ENCODE results near the gene SLC36A1.
"Not testable (repeated sequence)": the region's sequence is repeated elsewhere in the genome, so short reads cannot be mapped to it uniquely, and the experiment has no call there.

Gene SLC36A1

DNA sequence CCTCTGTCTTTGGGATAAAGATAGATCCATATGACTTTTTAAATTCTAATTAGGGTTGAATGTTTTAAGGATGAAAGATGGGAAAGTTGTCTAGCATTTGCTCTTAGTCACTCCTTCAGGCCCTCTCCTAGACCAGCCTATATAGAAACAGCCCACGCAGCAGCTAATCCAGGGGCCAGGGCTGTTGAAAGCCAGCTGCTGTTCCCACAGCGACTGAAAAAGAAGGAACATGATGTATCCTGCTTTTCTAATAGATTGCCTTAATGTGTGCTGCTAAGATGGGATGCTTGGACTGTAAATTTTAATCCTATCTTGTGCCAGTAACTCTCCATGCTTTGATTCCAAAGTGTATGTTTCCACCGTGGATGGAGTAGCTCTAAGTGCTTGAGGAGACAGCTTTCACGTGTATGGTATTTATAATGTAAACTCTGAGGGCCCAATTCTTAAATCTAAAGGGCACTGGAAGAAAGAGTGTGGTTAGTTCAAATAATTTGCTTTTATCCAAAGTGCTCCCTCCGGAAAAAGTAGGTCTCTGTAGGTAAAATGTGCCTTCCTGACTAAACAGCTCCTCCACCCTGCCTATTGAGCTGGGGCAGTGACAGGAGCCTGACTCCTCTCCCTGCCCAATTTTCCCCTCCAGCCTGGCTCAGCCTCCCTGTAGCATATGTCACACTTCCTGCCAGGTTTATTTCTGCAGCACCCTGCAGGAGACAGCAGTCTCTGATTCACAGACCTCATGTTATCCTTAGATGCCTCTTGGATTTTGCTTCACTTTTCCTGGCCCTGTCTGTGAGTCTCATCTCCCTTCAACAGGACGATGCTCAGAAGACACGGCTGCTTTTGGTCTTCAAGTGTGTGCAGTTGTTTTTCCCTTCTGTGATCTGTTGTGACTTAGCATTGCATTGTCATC lies 33.2 kb downstream of the SLC36A1 start:
- in situ Hi-C loops (cut with HindIII; ENCODE audit: low sequenced_read_pairs): no loop called here

DNA sequence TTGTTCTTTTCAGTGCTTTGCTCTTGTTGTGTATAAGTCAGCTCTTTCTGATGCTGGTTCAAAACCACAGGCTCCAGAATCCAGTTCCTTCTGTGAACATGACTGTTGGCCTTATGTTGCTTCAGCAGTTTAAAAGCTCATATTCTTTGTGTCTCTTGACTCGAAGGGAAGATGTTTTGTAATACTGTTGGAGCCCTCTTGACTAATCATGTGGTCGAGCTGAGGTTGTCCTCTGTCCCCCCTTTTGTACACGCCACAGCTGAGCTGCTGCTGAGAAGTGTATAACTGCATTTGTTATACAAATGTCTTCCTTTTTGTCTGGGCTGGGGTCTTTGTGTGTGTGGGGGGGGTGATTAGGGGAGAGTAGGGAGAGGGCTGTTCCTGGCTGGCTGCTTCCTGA lies 35.8 kb downstream of the SLC36A1 start:
- in situ Hi-C loops (cut with HindIII; ENCODE audit: low sequenced_read_pairs): no loop called here

DNA sequence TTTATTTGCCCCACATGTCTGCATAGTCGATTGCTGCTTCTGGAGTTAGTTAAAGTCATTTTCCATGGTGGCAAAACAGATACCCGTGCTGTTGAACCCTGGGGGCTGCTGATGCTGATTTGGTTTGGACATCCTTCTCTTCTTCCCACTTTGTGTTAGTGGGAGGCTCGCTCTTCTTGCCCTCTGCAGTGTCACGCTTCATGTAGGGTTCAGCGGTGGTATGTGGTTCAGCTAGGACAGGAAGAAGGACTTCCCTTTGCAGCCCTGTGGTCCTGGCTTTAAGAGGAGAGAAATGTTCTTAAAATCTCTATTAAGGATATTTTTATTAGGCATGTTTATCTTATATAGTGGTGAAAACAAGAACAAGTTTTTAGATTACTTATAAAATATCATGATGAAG lies 36.2 kb downstream of the SLC36A1 start:
- in situ Hi-C loops (cut with HindIII; ENCODE audit: low sequenced_read_pairs): no loop called here

DNA sequence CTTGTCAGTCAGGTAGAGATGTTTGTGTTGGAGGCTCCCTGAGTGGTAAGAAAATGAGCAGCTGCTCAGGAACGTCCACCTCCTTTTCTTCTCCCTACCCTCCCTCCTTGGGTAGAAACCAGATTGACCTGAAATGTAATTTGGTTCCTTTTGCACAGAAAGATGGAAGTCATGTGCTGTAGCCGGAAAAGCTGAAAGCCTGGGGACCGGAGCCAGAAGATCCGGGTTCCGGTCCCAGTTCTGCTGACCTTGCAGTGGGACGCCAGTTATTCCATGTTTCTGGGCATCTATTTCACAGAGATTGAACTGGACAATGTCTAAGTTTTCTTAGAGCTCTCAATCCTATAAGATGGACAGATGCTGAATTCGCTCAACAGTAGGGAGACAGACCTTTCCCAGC lies 40.1 kb downstream of the SLC36A1 start:
- in situ Hi-C loops (cut with HindIII; ENCODE audit: low sequenced_read_pairs): no loop called here

DNA sequence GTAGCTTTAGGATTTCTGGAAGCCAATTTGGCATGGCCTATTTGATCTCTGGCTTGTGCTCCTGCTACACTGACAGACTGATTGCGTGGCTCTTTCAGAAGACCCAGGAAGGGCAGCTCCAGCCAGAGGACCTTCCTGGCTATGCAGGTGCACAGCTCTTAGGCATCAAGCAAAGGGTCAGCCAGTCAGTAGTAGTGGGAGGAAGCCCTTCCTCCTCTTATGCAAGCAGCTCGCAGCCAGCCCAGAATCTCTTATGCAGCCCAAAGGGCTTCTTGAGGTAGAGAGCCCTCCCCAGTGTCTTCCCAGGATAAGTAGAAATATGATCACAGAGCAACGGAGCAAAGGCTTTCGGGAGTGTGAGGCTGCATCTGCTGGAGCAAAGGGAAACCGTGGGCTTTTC lies 43.2 kb downstream of the SLC36A1 start:
- in situ Hi-C loops (cut with HindIII; ENCODE audit: low sequenced_read_pairs): no loop called here

DNA sequence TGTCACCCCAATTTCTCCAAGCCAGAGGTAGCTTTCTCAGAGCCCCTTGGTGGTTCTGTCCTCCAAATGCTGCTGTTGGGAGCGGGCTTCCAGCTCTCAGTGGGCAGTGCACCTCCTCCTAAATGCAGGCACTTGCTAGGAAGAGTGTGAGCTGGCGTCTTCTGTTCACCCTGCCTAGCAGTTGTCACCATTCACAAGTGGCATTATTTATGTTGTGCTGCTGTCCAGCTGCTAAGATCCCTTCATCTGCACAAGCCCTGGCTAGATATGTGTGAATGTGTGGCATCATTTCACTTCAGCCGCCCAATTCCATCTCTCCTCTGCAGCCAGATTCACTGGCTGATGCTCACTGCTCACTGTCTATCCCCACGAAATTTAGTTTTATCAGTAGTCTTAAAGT lies 43.7 kb downstream of the SLC36A1 start:
- in situ Hi-C loops (cut with HindIII; ENCODE audit: low sequenced_read_pairs): no loop called here

DNA sequence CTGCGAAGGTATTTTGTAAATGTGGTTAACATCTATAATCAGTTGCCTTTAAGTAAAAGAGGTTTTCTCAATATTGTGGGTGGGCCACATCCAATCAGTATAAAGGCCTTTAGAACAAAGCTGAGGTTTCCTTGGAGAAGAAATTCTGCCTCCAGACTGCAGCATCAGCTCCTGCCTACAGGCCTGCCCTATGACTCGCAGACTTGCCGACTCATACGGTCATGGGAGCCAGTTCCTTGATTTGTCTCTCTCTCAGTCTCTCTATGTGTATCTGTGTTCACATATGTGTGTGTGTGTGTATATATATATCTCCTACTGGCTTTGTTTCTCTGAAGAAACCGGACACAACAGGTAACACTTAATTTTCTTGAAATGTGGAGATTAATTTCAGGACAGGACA lies 45.3 kb downstream of the SLC36A1 start:
- in situ Hi-C loops (cut with HindIII; ENCODE audit: low sequenced_read_pairs): no loop called here

DNA sequence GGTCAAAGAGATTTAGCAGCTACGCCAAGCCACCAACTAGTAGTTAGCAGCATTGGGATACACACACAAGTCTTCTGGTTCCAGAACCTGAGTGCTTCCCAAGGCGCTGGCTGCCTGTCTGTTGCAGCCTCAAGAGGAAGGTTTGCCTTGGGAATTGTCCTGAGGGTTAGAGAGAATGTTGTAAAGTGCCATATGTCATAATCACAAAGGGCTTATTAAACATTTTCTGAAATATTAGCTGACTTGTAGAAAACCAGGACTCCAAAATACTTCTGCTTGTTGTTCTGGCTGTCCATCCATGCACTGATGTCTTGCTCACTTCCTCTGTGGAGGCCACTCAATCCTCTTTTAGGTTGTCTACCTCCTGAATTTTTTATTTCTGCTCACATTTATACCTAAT lies 46.3 kb downstream of the SLC36A1 start:
- in situ Hi-C loops (cut with HindIII; ENCODE audit: low sequenced_read_pairs): no loop called here

DNA sequence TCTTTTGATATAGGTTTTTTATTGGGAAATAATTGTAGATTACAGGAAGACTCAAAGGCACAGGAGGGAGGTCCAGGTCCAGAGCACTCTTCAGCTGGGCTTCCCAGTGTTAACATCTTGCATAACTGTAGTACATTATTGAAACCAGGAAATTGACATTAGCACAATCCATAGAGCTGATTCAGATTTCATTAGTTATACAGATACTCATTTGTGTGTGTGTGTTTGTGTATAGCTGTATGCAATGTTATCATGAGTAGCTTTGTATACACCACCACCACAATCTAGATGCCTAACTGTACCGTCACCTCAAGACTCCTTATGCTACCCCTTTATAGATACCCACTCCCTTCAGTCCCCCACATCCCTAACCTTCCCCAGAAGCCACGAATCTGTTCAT lies 47.9 kb downstream of the SLC36A1 start:
- in situ Hi-C loops (cut with HindIII; ENCODE audit: low sequenced_read_pairs): no loop called here

DNA sequence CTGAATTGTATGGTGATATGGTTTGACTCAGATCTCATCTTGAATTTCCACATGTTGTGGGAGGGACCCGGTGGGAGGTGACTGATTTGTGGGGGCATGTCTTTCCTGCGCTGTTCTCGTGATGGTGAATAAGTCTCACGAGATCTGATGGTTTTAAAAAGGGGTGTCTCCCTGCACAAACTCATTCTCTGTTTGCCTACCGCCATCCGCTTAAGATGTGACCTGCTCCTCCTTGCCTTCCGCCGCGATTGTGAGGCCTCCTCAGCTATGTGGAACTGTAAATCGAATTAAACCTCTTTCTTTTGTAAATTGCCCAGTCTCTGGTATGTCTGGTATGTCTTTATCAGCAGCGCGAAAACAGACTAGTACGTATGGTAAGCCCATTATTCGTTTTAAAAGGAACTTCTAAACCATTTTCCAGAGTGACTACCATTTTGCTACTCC lies 48.7 kb downstream of the SLC36A1 start:
- in situ Hi-C loops (cut with HindIII; ENCODE audit: low sequenced_read_pairs): no loop called here

DNA sequence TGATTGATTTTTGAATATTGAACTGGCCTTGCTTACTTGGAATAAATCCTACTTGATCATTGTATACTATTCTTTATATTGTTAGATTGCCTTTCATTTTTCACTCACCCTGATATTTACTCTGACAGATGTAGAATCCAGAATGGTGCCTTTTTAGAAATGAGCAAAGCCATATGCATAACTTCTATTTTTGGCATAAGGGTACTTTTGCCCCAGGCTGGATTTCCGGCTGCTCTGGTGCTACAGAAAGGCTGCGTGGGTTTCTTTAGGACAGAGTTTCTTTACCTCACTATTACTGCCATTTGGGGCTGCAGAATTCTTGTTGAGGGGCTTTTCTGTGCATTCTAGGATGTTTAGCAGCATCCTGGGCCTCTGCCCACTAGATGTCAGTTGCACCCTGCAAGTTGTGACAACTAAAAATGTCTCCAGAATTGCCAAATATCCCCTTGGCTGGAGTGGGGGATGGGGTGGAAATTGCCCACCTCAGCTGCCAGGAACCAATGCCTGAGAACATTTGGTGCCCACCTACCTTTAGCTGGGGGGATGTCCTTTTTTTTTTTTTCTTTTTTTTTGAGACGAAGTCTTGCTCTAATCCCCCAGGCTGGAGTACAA lies 50.1 kb downstream of the SLC36A1 start:
- in situ Hi-C loops (cut with HindIII; ENCODE audit: low sequenced_read_pairs): no loop called here

DNA sequence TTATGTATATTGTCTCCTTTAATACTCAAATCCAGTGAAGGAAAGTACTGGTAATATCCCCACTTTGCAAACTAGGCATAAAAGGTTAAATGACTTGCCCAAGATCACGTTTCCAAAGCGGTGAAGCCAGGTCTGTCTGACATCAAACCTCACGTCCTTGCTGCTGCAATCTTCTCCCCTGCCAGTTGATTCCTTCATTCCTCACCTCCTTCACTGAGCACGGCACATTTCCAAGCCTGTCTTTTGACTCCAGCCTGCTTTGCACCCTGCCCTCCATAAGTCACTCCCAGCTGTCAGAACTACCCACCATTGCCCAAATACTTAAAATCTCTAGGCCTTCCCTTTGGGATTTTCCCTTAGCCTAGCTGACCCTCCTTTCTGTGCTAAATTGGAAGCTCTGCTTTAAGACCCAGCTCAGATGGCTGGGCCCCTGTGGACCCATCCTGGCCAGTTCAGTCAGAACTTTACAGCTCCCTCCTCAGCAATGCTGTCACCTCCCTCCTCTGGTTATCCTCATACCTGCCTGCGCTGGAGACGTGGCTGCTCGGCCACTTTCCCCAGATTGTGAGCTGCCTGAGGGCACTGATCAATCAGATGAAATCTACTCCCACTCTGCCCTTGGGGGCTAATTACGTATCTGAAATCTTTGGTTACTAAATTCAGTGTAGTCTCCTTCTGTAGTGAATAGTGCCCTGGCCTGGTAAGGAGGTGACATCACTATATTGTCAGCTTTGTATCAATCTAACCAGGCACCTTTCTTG lies 51.2 kb downstream of the SLC36A1 start:
- in situ Hi-C loops (cut with HindIII; ENCODE audit: low sequenced_read_pairs): no loop called here

DNA sequence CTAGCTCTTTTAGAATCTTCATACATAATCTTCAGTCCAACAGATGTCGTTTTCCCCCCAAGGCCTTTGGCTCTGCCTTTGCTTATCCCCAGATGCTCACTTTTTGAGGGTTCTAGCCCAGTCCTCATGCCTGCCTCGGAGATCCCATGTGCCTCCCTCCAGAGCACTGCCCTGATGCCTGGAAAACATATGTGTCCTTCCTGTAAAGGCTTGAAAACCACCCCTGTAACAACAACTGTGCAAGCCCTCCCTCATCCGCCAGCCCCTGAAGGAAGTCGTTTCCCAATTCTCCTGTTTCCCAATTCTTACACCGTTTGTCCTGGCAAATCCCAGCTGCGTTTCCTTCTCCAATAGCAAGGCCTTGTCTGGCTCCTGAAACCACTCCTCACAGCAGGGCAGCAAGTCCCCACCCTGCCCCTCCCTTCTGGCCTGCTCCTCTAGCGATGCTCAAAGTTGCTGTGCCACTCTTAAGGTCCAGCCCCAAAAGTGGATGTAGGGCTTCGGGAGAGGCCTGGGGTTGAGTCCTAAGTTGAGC lies 52.2 kb downstream of the SLC36A1 start:
- in situ Hi-C loops (cut with HindIII; ENCODE audit: low sequenced_read_pairs): no loop called here

DNA sequence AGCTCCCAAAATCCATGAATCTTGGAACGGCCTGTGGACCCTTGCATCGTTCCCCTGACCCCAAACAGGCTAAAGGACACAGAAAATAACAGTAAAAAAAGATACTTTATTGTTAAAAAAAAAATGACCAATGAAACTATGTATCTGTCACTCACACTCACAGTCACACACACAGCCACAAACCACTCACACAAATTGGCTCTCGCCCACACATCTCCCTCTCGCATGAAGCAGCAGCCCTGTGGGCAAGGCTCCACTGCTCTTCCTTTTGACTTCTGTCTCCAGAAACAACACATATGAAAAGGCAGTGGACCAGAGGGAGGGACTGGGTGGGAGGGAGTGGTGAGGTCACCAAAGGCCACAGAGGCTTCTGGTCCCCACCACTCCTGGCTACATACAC lies 56.6 kb downstream of the SLC36A1 start:
- in situ Hi-C loops (cut with HindIII; ENCODE audit: low sequenced_read_pairs): no loop called here

DNA sequence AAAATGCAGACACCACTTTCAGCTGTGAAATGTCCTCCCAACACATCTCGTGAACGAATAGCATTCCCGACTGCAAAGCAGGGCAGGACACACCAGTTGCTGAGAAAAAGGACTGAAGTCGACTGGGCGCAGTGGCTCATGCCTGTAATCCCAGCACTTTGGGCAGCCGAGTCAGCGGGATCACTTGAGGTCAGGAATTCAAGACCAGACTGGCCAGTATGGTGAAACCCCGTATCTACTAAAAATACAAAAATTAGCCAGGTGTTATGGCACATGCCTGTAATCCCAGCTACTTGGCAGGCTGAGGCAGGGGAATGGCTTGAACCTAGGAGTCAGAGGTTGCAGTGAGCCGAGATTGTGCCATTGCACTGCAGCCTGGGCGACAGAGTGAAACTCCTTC lies 60.9 kb downstream of the SLC36A1 start:
- in situ Hi-C loops (cut with HindIII; ENCODE audit: low sequenced_read_pairs): not testable (repeated sequence)

DNA sequence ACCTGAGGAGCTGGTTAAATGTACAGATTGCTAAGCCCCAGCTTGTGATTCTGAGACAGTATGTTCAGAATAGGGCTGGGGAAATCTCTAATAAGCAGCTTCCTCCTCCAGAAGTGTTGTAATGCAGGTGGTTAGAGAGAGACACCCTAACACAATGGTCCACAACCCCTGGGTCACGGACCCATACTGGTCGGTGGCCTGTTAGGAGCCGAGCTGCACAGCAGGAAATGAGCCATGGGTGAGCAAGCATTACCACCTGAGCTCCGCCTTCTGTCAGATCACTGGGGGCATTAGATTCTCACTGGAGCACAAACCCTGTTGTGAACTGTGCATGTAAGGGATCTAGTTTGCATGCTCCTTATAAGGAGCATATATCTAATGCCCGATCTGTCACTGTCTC lies 61.8 kb downstream of the SLC36A1 start:
- in situ Hi-C loops (cut with HindIII; ENCODE audit: low sequenced_read_pairs): no loop called here

DNA sequence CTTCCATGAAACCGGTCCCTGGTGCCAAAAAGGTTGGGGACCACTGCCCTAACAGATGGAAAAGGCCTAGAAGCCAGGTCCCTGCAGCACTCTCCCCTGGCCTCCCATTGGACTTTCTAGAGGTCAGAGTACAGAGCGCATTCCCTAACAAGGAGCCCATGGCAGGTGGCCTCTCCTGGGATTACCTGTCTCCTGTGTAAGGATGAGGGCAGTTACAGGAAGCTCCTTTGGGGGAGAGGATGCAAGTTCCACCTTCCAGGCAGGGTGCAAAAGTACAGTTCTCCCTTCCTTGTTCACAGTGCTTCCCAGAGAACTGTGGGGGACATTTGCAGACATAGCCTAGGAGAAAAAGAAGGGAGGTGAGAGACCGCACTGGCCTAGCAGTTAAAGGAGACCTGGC lies 62.4 kb downstream of the SLC36A1 start:
- in situ Hi-C loops (cut with HindIII; ENCODE audit: low sequenced_read_pairs): no loop called here

DNA sequence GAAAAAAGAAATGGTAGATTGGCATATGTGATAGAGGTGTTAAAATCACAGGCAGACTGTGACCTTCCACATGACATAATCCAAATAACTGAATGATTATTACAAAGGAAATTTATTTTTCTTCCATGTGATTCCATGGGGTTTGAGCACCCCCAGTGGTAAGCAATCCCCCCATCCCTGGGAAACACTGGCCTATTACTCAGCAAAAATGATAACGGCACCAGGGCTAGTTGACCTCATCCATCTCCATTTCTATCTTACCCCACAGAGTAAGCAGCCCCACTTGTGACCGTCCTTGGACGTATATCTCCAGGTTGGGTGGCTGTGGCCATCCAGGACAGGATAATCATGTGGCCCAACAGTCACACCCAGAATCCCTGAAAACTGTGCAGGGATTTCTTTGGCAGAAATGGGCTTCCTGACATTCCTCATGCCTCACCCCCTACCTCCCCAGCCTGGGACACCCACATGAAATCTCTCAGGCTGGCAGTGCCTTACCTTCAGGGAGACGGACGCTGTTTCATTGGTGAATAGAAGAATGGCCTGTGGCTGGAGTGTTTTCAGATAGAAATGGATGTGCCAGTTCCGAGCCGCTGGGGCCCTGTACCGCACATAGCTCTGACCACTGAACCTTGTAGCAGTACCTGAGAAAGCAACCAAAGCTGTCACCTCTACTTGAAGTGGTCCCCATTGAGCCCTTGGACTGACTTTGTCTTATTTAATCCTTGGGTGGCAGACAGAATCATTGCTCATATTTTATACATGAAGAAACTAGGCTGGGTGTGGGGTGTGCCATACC lies 69.9 kb downstream of the SLC36A1 start:
- in situ Hi-C loops (cut with HindIII; ENCODE audit: low sequenced_read_pairs): no loop called here

DNA sequence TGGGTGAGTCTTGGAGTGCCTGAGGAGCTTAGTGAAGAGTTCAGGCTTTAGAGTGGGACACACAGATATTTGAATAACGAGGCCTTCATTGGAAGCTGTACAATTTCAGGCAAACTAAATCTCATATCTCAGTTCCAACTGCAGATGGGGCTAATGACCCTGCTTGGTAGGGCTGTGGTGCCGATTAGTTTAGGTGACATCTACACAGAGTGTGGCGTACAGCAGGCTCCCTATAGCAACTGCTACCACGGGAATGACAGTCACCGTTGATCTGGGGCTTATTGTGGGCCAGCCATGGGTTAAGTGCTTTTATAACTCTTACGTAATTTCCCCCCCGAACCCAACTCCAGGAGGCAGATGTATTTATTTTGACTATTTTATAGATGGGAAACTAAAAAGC lies 72.9 kb downstream of the SLC36A1 start:
- in situ Hi-C loops (cut with HindIII; ENCODE audit: low sequenced_read_pairs): no loop called here

DNA sequence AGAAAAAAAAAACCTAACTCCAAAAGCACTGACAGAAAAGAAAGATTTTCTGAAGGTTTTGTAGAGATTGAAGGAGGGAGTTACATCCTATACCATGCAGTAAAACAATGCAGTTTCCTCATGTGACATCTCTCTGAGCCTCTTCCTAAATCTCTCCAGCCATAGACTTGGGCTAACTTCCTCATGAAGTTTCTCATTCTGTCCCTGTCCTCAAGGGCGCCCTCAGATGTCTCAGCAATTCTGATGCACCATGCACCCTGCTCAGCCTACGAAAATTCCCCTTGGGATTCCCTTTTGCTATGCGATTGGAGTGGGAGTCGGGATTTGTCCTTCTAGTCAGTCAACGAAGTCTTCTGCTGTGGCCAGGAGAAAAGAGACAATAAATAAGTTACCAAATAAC lies 74.8 kb downstream of the SLC36A1 start:
- in situ Hi-C loops (cut with HindIII; ENCODE audit: low sequenced_read_pairs): no loop called here

DNA sequence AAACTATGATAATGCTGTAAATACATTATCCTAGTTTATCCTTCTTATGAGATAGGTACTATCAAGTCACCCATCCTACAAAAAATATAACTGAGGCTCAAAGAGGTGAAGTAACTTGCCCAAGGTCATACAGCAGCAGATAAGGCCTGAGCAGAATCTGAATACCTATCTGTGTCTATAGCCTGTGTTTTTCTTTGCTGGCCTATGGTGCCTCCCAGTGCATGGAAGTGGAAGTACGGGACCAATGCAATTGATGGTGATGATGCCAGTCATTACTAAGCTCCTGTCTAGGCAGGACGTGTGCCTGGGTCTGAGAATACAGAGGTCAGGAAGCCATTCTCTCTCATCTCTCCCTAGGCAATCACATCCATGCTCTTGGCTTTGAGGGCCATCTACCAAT lies 75.9 kb downstream of the SLC36A1 start:
- in situ Hi-C loops (cut with HindIII; ENCODE audit: low sequenced_read_pairs): no loop called here

All from endothelial cell of hepatic sinusoid (primary cell).